Neural progenitor cell (in vitro differentiated cells): Measurements from ENCODE around the gene TMEM165. TPM values are rescaled to one million over a fixed set of nuclear protein-coding genes. Genes with fewer than 3 reads are reported as not detected.

Experiments
- DNase-seq: peaks from one replicate; pipeline ENCODE4 v3.0.0-alpha.2; 2016; ENCODE audit warnings: low spot score
- H2AFZ ChIP-seq: fragments of 200-600 bp; sonication (generic); replicated peaks from 2 replicates; pipeline ENCODE4 v1.6.1; 2016; ENCODE audit warnings: antibody characterized with exemption
- H3F3A ChIP-seq: fragments of 200-600 bp; sonication (generic); 2 replicates; pipeline ENCODE4 v1.6.1; 2016; ENCODE audit warnings: antibody characterized with exemption, low read depth
- H3K27ac ChIP-seq: fragments of 200-600 bp; sonication (generic); 2 replicates; pipeline ENCODE4 v1.5.1; 2016; ENCODE audit warnings: mild to moderate bottlenecking
- H3K27me3 ChIP-seq: fragments of 200-600 bp; sonication (generic); 2 replicates; pipeline ENCODE4 v1.6.1; 2016; ENCODE audit warnings: mild to moderate bottlenecking, moderate library complexity
- H3K36me3 ChIP-seq: fragments of 200-600 bp; sonication (generic); 2 replicates; pipeline ENCODE4 v1.5.1; 2016
- H3K4me1 ChIP-seq: fragments of 200-600 bp; sonication (generic); 2 replicates; pipeline ENCODE4 v1.6.1; 2016; ENCODE audit warnings: mixed run types
- H3K4me2 ChIP-seq: fragments of 200-600 bp; sonication (generic); 2 replicates; pipeline ENCODE4 v1.6.1; 2016
- H3K4me3 ChIP-seq: fragments of 200-600 bp; sonication (generic); 2 replicates; pipeline ENCODE4 v1.5.1; 2016
- H3K79me2 ChIP-seq: fragments of 200-600 bp; sonication (generic); 2 replicates; pipeline ENCODE4 v1.6.1; 2016; ENCODE audit warnings: low read depth
- H3K9ac ChIP-seq: fragments of 200-600 bp; sonication (generic); 2 replicates; pipeline ENCODE4 v1.6.1; 2016
- H3K9me3 ChIP-seq: fragments of 200-600 bp; sonication (generic); 2 replicates; pipeline ENCODE4 v1.5.1; 2016; ENCODE audit warnings: low read depth
- H4K20me1 ChIP-seq: fragments of 200-600 bp; sonication (generic); 2 replicates; pipeline ENCODE4 v1.6.1; 2016; ENCODE audit warnings: low read depth
- H3K27ac Mint-ChIP-seq: 3 replicates; pipeline ENCODE4 v1.8.0; 2021; ENCODE audit warnings: mixed read lengths
- H3K27me3 Mint-ChIP-seq: 2 replicates; pipeline ENCODE4 v1.8.0; 2022; ENCODE audit warnings: low read depth, mild to moderate bottlenecking, inconsistent platforms, moderate library complexity, mixed read lengths; ENCODE audit not compliant: insufficient read depth
- H3K36me3 Mint-ChIP-seq: 3 replicates; pipeline ENCODE4 v1.8.0; 2021; ENCODE audit warnings: mixed read lengths
- H3K4me1 Mint-ChIP-seq: 3 replicates; pipeline ENCODE4 v1.8.0; 2021; ENCODE audit warnings: mixed read lengths
- H3K4me3 Mint-ChIP-seq: 3 replicates; pipeline ENCODE4 v1.8.0; 2021; ENCODE audit warnings: mild to moderate bottlenecking, moderate library complexity, mixed read lengths
- H3K9me3 Mint-ChIP-seq: 3 replicates; pipeline ENCODE4 v1.8.0; 2020; ENCODE audit warnings: mixed read lengths
- EZH2 ChIP-seq: fragments of 200-600 bp; sonication (generic); IDR thresholded peaks from 2 replicates; pipeline ENCODE4 v1.6.1; 2017; ENCODE audit warnings: antibody characterized with exemption, mild to moderate bottlenecking, moderate library complexity
- EZH2phosphoT487 ChIP-seq: fragments of 200-600 bp; sonication (generic); IDR thresholded peaks from 2 replicates; pipeline ENCODE4 v1.6.1; 2017; ENCODE audit warnings: antibody characterized with exemption
- total RNA-seq: library from RNA; depleted of rRNA; stranded (reverse); fragments of >200 nt; gene quantifications from 2 replicates; pipeline ENCODE4 v1.2.3, GENCODE V29; 2015; ENCODE audit warnings: low replicate concordance
- TF ChIP-seq, protein P1 (sequence below): fragments of 200-600 bp; sonication (generic); IDR thresholded peaks from 2 replicates; pipeline ENCODE4 v1.5.1; 2017; ENCODE audit warnings: antibody characterized with exemption, mild to moderate bottlenecking

The TMEM165 gene
- total RNA-seq, 1 donor from 2014 or later = 110 TPM

DNA sequence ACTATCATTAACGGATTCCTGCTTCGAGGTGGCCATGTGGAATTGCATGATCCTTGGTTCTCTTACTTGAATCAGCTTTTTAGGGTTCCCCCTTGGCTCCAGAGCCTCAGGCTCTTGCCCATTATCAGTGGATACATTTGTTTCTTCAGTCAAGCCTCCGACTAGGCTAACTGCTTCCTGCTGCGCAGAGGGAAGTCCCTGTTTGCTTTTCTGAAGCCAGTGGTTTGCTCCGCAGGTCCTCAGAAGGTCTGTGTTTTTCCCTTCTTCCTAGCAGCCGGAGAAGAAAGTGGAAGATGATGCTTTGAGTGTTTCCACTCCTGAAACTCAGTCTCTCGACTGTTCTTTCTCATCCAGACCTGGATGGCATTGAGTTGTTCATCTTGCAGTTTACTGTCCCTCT lies 29.1 kb upstream of the TMEM165 start:
- no peak overlapping the region for H2AFZ ChIP-seq
- H3K9ac ChIP-seq = no peak overlapping the region
- H3K4me1 Mint-ChIP-seq = peaks cover 28% of the 10 kb centered on the region
- peaks cover 40% of the 10 kb centered on the region for H3K4me1 ChIP-seq
- H3K27me3 Mint-ChIP-seq = peaks cover 6% of the 10 kb centered on the region
- H3K27me3 ChIP-seq = no peaks in the 10 kb centered on the region
- no peaks in the 10 kb centered on the region for H3K9me3 Mint-ChIP-seq
- peaks cover 20% of the 10 kb centered on the region for H3K36me3 Mint-ChIP-seq
- TF ChIP-seq EZH2phosphoT487 (no peak), EZH2 (no peak)
- TF ChIP-seq, protein P1, sequence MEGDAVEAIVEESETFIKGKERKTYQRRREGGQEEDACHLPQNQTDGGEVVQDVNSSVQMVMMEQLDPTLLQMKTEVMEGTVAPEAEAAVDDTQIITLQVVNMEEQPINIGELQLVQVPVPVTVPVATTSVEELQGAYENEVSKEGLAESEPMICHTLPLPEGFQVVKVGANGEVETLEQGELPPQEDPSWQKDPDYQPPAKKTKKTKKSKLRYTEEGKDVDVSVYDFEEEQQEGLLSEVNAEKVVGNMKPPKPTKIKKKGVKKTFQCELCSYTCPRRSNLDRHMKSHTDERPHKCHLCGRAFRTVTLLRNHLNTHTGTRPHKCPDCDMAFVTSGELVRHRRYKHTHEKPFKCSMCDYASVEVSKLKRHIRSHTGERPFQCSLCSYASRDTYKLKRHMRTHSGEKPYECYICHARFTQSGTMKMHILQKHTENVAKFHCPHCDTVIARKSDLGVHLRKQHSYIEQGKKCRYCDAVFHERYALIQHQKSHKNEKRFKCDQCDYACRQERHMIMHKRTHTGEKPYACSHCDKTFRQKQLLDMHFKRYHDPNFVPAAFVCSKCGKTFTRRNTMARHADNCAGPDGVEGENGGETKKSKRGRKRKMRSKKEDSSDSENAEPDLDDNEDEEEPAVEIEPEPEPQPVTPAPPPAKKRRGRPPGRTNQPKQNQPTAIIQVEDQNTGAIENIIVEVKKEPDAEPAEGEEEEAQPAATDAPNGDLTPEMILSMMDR = no peak
- H3K79me2 ChIP-seq = no peaks in the 10 kb centered on the region
- no peaks in the 10 kb centered on the region for H3K36me3 ChIP-seq
- peak overlapping the region; percentile 74 for H3K27ac Mint-ChIP-seq
- no peak overlapping the region for H3K4me3 ChIP-seq
- H3F3A ChIP-seq = peaks cover 29% of the 10 kb centered on the region
- no peaks in the 10 kb centered on the region for H4K20me1 ChIP-seq
- no peaks in the 10 kb centered on the region for H3K9me3 ChIP-seq
- no peak overlapping the region for H3K4me3 Mint-ChIP-seq
- peak overlapping the region; percentile 14 for H3K4me2 ChIP-seq
- no peak for DNase-seq
- H3K27ac ChIP-seq = no peak overlapping the region

DNA sequence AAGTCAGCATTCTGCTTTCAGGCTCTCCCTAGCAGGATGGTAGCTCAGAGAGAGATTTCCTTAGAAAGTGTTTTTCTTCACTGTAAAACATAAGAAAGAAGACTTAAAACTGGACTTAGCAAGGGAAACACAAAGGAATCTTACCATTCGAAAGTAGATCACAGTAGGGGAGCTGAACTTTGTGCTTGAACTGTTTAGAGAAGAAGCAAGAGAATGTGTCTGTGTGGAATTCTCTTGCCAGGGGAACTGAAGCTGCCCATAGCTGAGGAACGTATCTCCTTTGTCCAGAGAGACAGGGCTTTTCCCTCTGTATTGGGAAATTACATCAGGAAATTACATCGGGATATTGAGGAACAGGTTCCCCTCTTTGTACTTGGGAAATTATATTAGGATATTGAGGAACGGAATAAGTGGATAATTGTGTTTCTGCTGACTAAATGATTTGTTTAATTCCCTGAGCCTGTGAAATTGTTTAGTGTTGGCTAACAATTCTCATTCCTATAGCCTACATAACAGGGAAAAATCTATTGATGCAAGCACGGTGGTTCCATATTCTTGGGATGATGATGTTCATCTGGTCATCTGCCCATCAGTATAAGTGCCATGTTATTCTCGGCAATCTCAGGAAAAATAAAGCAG lies 28.6 kb upstream of the TMEM165 start:
- no peak overlapping the region for H3K4me3 ChIP-seq
- Mint-ChIP-seq H3K27ac (peak overlapping the region; percentile 74), H3K27me3 (peaks cover 6% of the 10 kb centered on the region), H3K4me3 (no peak overlapping the region), H3K36me3 (peaks cover 17% of the 10 kb centered on the region), H3K4me1 (peaks cover 28% of the 10 kb centered on the region), H3K9me3 (no peaks in the 10 kb centered on the region)
- DNase-seq = peak; percentile 35
- H4K20me1 ChIP-seq = no peaks in the 10 kb centered on the region
- H3K9me3 ChIP-seq = no peaks in the 10 kb centered on the region
- peak overlapping the region; percentile 14 for H3K4me2 ChIP-seq
- no peaks in the 10 kb centered on the region for H3K36me3 ChIP-seq
- H3K27ac ChIP-seq = no peak overlapping the region
- H2AFZ ChIP-seq = no peak overlapping the region
- H3K79me2 ChIP-seq = no peaks in the 10 kb centered on the region
- H3F3A ChIP-seq = peaks cover 29% of the 10 kb centered on the region
- H3K4me1 ChIP-seq = peaks cover 40% of the 10 kb centered on the region
- TF ChIP-seq, protein P1 = no peak
- no peak for TF ChIP-seq EZH2
- no peak for TF ChIP-seq EZH2phosphoT487
- H3K27me3 ChIP-seq = no peaks in the 10 kb centered on the region
- H3K9ac ChIP-seq = no peak overlapping the region

DNA sequence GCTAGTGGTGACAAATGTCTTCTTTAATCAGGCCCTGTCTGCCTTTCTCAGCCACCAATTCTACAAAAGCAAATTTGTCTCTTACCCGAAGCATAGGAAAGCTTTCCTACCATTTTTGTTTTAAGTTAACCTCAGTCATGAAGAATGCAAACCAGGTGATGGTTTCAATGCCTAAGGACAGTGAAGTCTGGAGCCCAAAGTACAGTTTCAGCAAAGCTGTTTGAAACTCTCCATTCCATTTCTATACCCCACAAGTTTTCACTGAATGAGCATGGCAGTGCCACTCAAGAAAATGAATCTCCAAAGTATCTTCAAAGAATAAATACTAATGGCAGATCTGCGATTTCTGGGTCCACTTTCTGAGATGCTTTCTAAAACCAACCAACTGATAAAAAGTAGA lies 25.8 kb upstream of the TMEM165 start:
- Histone ChIP-seq H3K9me3 (no peaks in the 10 kb centered on the region), H3K79me2 (no peaks in the 10 kb centered on the region), H3K4me2 (no peak overlapping the region), H3K27ac (no peak overlapping the region), H3K4me3 (no peak overlapping the region), H3K4me1 (peaks cover 25% of the 10 kb centered on the region), H4K20me1 (no peaks in the 10 kb centered on the region), H3K9ac (no peak overlapping the region), H3K27me3 (no peaks in the 10 kb centered on the region), H3K36me3 (no peaks in the 10 kb centered on the region), H2AFZ (no peak overlapping the region), H3F3A (peaks cover 14% of the 10 kb centered on the region)
- peaks cover 6% of the 10 kb centered on the region for H3K27me3 Mint-ChIP-seq
- TF ChIP-seq, protein P1 = no peak
- TF ChIP-seq EZH2 = no peak
- no peak for TF ChIP-seq EZH2phosphoT487
- DNase-seq = no peak
- H3K4me1 Mint-ChIP-seq = peaks cover 17% of the 10 kb centered on the region
- H3K9me3 Mint-ChIP-seq = no peaks in the 10 kb centered on the region
- H3K27ac Mint-ChIP-seq = no peak overlapping the region
- H3K4me3 Mint-ChIP-seq = no peak overlapping the region
- H3K36me3 Mint-ChIP-seq = peaks cover 12% of the 10 kb centered on the region
